HG02759 (cell line): ENCODE measurements around the gene TRAPPC3.

ENCODE experiments used
- ATAC-seq: cut with Tn5 transposase; IDR thresholded peaks from one replicate; pipeline ENCODE4 v1.9.1; 2021; ENCODE audit warnings: mild to moderate bottlenecking, moderate library complexity; ENCODE audit not compliant: unreplicated experiment

TRAPPC3 gene

DNA sequence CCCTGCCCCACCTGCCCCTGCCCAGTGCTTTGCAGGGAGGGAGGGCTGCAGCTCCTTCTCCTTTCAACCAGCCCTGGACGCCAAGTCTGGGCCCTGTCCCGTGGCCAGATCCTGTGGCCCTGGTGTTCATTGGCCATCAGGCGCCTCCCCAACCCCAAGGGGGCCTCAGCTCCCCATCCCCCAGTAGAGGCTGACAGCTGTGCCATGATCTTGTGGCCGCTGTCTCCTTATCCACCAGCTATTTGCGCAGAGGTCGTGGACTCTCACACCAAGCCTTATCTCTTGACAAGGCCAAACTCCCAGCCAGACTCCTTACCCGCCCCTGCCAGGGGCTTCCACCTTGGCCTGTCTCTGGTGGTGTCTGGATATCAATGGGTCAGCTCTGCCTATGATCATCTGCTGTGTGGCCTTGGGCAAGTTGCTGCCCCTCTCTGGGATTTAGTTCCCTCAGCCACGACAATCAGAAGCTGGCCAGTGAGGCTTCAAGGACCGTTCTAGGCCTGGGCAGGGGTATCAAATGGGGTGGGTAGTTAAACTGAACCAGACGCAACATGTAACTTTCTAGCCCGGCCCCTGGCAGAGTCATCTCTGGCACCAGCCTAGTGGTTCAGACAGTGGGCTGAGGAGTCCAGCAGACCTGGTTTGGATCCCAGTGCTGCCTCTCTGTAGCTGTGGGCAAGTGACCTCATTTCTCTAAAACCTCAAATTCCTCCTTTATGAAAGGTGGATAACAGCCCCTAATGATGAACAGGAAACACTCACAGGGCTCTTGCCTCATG lies 21.0 kb downstream of the TRAPPC3 start:
- no peak for ATAC-seq

DNA sequence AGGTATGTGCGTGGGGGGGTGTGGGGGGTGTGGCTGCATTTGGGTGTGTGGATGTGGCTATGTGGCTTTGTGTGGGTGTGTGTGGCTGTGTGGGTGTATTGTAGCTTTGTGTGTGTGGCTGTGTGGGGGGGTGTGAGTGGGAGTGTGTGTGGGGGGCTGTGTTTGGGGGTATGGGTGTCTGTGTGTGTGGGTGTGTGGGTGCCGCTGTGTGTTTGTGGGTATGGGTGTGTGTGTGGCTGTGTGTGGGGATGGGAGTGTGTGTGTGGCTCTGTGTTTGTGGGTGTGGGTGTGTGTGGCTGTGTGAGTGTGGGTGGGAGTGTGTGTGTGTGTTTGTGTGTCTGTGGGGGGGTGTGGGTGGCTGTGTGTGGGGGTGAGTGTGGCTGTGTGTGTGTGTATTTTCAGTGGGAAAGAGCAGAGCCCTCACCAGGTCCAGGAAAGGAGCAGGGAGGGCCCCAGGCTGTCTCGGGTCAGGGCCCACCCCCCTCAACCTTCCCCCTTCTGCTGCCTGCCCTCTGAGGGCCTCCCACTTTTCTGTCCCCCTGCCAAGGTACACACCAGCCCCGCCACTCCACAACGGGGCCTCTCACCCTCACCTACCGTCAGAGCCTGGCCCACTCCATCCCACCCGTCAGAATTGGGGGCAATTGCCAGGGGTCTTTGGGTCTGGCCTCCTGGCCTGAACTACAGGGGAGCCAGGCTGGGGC lies 22.3 kb downstream of the TRAPPC3 start:
- ATAC-seq, result no peak

DNA sequence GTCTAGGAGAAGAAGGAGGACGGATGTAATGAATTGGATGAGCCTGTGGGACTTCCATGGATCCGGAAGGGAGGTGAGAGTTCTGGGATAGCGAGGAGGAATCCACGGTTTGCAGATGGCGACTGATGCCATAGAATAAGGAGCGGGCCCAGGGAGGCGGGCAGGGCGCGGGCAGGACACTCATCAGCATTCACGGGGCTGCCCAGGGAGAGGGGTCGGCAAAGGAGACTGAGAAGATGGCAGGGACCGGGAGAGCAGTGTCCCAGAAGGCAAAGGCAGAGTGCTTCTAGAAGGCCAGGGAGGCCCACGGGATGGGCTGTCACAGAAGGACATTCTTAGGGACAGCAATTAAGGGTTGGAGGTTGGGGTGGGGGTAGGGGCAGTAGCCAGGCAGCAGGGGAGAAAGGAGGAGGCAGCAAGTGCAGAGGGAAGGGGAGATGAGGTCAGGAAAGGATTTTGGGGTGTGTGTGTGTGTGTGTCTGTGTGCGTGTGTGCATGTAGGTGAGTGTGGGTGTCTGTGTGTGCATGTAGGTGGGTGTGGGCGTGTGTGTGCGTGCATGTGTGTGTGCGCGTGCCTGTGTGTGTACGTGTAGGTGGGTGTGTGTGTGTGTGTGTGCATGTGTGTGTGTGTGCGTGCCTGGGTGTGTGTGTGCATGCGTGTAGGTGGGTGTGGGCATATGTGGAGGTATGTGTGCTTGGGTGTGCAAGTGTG lies 23.1 kb downstream of the TRAPPC3 start:
- ATAC-seq, result no peak

DNA sequence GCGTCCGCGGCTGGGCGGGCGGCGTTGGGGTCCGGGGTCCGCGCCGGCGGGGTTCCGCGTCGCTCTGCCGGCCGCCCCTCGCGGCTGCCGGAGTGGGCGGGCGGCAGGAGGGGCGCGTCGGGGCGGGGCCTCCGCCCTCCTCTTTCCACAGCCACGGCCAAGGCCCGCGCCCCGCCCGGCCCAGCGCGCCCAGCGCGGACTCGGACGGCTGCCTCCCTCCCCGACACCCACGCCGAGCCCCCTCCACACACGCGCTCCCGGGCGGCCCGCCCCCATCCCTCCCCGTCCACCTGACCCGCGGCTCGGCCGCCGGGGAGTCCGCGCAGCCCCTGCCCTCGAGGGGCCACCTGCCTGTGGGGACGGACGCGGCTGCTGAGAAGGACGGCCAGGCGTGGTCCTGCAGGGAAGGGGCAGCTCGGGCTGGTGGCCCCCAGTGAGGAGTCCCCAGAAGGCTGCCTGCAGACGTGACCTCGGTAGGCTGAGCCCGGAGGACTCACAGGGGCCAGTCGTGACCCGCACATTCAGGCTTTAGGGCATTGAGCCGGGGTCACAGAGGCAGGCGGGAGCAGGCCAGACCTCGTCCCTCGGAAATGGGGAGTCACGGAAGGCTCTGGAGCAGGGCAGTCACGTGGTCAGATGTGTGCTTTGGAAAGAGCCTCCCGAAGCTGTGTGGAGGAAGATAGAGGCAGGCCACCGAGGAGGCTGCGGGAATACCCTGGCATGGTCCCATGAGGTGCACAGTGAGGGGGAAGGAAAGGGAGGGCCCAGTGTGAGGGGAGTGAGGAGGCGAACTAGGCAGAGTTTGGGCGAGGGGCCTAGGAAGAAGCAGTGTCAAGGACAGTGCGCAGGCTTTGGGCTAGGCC lies 23.9 kb downstream of the TRAPPC3 start, which contains the start of gene COL8A2:
Gene COL8A2, minus strand, starts transcription at position 94 of the 863 bp plus-strand sequence. CDS start 24,980 bp downstream, outside the sequence.
- no peak for ATAC-seq

DNA sequence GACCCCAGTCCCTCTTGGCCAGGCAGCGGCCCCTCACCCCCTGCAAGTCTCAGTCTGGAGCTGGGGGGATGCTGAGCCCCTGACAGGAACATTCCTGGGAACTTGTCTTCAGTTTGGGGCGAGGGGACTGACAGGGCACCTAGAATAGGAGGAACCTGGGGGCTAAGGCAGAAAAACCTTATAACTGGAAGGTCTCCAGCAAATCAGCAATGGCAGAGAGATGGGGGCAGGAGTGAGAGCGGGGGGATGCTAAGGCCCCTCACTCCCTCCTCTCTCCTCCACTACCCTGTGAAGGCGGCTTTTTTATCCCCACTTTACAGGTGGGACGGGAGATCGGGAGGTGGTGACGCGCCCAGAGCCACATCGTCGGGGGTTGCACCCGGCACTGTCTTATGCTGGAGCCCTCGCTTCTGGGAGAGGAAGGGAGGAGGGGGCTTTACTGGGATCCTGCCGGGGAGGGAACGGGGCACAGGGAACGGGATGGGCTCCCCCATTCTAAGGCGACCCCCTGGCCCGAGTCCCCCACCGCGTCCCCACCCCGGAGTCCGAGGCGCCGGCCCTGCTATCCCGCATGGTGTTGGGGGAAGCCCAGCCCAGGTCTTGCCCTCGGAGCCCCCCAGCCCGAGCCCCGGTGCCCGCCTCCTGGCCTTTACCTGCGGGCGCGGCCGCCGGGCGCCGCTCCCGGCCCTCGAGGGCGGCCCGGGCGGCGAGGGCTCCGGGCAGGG lies 24.7 kb downstream of the TRAPPC3 start:
- ATAC-seq, result no peak

DNA sequence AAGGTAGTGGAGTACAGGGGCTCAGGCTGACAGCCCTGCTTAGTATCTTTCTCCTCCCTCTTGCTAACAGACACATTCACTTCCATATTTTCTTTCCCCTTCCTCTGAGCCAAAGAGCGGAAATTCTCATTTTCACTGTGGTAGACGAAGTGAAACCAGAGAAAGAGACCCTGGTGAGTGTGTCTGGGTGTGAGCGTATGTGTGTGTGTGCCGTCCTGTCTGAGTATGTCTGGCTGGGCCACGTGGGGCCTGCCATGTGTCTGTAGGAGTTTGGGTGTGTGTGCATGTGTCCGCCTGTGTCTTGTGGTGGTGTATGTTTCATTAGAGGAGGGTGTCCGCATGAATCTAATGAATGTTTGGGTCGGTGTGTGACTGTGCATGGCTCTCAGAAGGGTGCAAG lies 25.9 kb downstream of the TRAPPC3 start:
- ATAC-seq, result no peak

DNA sequence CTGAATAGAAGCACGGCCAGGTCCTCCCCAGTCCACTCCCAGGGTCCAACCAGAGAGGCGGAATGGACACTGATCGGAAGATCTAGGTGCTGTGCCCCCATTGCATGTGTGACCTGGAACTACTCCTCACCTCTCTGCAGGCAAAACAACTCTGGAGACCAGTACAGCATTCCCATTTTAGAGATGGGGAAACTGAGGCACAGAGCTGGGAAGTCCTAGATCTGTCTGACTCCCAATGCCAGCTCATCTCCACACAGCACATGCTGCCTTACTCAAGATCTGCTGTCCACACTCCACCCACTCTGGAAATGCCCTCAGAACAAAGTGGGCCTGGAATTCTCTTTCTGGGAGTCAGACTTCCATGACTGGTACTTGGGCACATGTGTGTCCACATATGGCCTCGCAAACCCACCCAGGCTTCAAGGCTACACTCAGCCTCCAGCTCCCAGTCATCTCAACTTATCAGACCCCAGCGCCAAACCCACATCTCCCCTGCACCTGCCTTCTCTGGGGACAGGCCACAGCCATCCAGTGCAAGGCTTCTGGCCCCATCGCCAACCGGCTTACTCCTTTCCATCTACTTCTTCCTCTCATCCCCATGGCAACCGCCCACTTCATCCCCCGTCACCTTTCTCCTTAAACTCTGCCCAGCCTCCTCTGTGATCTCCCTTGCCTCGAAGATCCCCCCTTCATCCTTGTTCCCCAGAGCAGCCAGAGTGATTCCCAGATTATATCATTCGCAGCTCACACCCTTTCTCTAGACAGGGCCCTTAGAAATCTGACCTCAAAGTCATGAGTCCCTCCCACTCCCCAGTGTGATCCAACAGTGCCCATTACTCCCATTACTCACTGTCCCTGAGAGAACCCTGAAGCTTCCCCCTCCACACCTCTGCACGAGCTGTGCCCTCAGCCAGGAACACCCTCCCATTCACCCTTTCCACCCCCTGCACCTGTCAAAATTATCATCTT lies 26.9 kb downstream of the TRAPPC3 start:
- ATAC-seq, result no peak

DNA sequence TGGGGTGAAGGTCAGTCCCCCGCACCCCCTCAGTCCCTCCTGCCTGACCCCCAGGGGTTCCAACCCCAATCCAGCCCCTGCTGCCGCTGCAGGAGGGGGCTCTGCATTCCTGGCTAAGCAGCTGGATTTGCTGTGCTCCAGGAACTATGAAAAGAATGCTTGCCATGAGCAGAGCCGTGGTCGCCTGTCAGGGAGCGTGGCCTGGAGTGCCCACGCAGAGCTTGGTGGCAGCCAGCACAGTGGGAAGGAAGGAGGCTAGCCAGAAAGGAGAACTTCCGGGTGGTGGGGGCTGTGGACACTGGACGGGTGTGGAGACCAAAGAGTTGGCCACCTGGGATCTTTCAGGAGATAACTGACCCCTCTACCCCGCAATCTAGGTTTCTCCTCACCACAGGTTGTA lies 29.8 kb downstream of the TRAPPC3 start:
- no peak for ATAC-seq

DNA sequence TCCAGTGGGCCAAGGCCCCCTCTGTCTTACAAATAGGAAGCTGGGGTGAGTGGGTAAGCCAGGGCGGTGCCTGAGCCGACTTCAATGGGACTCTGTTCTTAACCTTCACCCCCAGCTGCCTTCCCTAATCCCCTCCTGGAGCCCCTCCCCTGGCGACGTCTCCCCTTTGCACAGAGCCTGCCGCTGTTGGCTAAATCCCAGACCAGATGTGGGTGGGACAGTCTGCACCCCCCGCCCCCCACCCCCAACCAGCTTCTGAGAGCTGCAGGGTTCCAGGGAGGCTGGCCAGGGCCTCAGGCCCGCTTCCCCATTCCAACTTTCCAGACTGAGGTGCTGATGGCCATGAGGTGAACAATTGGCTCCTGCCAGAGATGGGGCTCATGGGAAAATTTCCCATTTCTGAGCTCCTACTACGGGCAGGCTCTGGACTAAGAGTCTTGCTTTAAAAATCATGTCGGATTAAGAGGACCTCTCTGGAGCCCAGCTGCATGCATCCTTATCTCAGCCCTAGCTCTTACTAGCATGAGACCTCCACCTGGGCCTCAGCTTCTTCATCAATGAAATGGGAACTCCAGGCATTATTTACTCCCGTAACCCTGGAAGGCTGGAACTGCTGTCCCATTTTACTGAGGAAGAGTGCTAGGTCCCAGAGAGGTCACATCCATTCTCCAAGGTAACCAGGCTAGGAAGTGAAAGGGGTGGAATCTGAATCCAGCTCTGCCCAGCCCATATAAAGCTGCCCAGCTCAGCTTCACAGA lies 30.7 kb downstream of the TRAPPC3 start:
- ATAC-seq, result no peak

DNA sequence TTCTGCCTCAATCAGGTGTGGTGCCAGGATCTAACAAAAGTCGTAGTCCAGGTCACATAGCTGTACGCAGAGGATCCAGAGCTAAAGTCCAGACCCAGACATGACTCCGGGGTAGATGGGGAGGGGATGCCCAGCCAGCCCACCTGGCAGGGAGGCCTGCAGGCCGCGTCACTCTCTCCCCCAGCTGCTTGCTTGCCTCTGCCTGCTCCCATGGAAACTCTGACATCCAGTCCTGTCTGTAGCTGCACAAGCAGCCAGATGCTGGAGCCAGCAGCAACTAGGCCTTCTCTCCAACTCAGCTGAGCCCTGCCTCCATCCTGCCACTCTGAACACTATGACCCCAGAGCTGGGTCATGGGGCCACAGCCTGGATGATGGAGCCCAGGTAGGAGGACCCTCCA lies 32.4 kb downstream of the TRAPPC3 start:
- no peak for ATAC-seq

DNA sequence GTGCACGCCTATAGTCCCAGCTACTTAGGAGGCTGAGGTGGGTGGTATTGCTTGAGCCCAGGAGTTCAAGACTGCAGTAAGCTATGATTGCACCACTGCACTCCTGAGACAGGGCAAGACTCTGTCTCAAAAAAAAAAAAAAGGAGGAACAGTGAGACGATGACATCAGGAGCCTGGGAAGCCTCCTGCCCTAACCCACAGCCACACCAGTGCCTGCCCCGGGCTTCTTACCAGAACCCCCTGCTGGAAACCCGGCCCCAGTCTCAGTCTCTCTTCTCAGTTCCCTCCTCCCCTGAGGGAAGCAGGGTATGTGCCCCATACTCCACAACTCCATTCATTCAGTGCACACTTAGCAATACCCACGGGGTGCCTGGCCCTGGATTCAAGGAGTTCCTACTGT lies 33.4 kb downstream of the TRAPPC3 start:
- no peak for ATAC-seq

DNA sequence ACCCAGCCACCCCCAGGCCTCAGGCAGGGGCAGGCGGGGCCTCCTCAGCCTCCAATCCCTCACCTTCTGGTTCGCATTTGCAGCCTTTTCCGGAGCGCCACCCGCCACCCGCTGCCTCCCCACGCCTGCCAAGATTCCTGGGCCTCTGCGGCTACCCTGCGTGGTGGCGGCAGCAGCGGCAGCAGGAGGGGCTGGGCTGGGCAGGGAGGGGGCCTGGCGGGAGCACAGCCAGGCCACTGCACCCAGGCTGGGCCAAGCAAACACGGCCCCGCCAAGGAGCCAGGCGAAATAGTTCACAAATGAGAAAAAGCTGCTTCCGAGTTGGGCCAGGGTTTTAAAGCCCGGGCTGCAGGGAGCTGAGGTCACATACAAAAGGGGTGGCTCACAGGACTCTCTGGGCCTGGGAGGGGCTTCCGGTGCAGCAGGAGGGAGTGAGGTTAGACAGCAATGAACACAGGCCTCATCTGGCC lies 34.1 kb downstream of the TRAPPC3 start:
- no peak for ATAC-seq

DNA sequence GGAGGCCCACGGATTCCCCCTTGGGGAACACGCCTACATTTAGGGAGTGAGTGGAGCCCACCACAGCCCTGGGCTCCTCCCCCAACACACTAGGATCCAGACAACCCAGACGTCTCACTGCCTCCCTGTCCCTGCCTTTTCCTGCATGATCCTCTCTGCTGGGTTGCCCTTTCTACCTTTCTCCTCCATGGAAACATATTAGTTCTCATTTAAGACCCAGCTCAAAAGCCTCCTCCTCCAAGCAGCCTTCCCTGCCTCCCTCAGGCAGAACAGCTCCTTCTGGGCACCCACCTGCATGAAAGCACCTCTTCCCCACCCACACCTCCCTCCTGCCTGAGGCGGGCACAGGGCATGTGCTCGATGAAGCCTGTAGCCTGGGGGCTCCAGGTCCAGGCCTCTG lies 34.9 kb downstream of the TRAPPC3 start:
- ATAC-seq, result no peak

DNA sequence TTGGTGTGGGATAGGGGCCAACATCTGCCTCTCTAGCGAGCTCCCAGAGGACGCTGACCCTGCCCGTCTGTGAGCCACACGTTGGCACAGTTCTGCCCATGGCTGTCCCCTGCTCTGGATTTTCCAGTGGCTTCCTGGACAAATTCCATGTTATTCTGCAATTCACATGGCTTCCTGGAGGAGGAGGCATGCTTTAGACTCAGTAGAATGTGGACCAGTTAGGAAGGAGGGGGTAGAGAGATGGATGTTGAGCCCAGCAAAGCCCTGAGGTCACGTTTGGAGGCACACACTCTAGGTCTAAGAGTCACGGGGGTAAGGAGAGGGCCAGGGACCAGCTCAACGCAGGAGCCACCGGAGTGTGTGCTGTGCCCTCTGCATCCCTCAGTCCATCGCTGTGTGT lies 36.5 kb downstream of the TRAPPC3 start:
- ATAC-seq, result no peak

DNA sequence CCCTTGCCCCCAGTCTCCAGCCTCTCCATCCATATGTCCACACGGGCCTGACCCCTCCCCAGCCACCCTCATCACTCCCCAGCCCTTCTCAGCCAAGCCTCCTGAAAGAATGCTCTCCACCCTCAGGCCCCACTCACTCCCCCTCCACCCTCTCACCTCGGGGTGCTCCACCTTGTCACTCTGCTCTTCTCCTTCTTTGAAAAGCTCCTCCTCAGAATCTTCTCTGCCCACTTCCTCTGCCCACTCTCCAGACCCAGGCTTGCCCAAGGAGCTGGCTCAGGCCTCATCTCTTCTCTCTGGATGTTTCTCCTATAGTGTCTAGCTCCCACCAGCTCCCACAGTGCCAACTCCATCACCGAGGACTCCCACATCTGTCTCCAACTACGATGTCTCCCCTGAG lies 38.1 kb downstream of the TRAPPC3 start:
- no peak for ATAC-seq

DNA sequence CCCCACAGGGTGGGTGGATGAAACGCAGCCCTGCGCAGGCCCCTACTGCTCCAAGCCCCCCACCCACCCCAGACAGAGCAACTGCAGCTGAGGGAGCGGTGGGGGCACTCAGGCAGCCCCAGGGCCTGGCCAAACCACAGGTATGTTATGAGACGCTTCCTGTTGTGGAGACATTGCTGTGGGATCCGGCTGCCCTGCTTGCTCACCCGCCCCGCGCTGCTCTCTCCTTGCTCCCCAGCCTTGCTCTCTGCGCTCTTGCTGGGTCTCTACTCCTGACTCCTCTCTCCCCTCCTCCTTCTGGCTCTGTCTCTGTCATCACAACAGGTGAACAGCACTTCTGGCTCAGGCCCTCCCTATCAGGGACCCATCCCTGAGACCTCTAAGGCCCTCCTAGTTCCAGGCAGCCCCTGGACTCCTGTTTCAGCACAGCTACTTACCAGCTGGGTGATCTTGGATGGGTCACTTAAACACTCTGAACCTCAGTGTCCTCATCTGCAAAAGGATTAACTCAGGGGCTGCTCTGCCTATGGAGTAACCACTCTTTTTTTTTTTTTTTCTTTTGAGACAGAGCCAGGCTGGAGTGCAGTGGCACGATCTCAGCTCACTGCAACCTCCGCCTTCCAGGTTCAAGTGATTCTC lies 40.1 kb downstream of the TRAPPC3 start:
- ATAC-seq, result no peak

DNA sequence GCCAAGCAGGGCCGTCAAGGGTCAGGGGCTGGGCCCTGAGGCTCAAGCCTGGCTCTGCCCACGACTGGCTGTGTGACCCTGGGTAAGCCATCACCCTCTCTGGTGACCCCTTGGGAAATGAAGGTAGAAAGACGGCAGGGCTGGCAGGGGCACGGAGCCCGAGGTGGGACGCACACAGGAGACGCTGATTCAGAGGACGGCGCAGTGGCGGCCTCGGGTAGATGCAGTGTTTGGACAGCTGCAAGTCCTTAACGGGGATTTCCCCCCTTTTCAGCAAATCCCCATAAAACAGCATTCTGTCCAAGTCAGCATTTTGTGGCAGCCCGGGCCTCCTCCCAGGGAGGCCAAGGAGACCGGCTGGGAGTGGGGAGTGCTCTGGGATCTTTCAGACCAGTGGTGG lies 41.0 kb downstream of the TRAPPC3 start:
- ATAC-seq, result no peak

DNA sequence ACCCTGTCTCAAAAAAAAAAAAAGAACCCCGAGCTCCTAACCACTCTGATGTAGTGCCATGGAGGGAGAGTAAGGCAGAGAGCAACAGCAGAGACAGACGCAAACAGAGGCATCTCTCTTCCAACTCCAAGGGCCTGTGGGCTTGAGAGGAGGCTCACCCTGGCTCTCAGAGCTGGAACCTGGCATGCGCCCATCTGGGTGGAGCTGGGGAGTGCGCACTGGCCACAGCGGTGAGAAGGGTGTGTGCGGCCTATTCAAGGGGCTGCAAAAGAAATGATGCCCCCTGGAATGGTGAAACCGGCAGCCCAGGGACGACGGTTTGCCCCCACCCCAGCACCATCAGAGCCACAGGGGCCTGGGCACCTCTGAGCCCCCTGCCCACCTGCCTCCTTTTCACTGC lies 41.9 kb downstream of the TRAPPC3 start:
- no peak for ATAC-seq
